Measurements from ENCODE around the gene SCG3.

DNA sequence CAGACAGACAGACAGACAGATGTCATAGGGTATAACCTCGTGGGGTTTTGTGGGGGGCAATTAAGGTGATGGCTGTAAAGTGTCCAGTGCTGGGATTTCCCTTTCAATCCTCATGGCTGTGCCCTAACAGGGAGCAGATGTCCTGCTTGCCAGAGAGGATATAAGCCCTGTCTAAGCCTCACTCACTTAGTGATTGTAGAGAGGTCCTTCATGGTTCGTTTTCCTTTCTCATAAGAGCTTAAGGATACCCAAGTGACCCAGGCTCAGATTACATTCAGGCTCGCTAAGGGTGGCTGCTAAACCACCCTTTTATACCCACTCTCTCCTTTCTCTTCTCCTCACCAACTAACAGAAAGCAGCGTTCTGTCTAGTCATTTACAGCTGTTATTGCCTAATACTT lies 36.9 kb downstream of the SCG3 start:
- TF ChIP-seq, protein P1, sequence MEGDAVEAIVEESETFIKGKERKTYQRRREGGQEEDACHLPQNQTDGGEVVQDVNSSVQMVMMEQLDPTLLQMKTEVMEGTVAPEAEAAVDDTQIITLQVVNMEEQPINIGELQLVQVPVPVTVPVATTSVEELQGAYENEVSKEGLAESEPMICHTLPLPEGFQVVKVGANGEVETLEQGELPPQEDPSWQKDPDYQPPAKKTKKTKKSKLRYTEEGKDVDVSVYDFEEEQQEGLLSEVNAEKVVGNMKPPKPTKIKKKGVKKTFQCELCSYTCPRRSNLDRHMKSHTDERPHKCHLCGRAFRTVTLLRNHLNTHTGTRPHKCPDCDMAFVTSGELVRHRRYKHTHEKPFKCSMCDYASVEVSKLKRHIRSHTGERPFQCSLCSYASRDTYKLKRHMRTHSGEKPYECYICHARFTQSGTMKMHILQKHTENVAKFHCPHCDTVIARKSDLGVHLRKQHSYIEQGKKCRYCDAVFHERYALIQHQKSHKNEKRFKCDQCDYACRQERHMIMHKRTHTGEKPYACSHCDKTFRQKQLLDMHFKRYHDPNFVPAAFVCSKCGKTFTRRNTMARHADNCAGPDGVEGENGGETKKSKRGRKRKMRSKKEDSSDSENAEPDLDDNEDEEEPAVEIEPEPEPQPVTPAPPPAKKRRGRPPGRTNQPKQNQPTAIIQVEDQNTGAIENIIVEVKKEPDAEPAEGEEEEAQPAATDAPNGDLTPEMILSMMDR (IDR thresholded peaks at IDR 0.05): no peak
- TF ChIP-seq EP300 (IDR thresholded peaks at IDR 0.05) (no peak), POLR2A (IDR thresholded peaks at IDR 0.05; ENCODE audit: low read length) (no peak), PHF8 (IDR thresholded peaks at IDR 0.05; ENCODE audit: borderline replicate concordance, low read depth) (no peak), MYC (IDR thresholded peaks at IDR 0.05; ENCODE audit: borderline replicate concordance, low read length) (no peak), CEBPB (IDR thresholded peaks at IDR 0.05) (no peak), TP53 (CRISPR knock-in tag; IDR thresholded peaks at IDR 0.05) (no peak), SMC3 (IDR thresholded peaks at IDR 0.05) (no peak), GATA3 (IDR thresholded peaks at IDR 0.05; ENCODE audit: borderline replicate concordance) (no peak), POLR2AphosphoS2 (conservative IDR thresholded peaks at IDR 0.05; ENCODE audit: low read length) (no peak), RAD21 (conservative IDR thresholded peaks at IDR 0.05 in 1 of 2, IDR thresholded peaks at IDR 0.05 in 1 of 2) (no peak)
- TF ChIP-seq, protein P2, sequence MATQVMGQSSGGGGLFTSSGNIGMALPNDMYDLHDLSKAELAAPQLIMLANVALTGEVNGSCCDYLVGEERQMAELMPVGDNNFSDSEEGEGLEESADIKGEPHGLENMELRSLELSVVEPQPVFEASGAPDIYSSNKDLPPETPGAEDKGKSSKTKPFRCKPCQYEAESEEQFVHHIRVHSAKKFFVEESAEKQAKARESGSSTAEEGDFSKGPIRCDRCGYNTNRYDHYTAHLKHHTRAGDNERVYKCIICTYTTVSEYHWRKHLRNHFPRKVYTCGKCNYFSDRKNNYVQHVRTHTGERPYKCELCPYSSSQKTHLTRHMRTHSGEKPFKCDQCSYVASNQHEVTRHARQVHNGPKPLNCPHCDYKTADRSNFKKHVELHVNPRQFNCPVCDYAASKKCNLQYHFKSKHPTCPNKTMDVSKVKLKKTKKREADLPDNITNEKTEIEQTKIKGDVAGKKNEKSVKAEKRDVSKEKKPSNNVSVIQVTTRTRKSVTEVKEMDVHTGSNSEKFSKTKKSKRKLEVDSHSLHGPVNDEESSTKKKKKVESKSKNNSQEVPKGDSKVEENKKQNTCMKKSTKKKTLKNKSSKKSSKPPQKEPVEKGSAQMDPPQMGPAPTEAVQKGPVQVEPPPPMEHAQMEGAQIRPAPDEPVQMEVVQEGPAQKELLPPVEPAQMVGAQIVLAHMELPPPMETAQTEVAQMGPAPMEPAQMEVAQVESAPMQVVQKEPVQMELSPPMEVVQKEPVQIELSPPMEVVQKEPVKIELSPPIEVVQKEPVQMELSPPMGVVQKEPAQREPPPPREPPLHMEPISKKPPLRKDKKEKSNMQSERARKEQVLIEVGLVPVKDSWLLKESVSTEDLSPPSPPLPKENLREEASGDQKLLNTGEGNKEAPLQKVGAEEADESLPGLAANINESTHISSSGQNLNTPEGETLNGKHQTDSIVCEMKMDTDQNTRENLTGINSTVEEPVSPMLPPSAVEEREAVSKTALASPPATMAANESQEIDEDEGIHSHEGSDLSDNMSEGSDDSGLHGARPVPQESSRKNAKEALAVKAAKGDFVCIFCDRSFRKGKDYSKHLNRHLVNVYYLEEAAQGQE (IDR thresholded peaks at IDR 0.05): no peak

All from A549 (cell line).